HTERT RPE-1 (cell line): ENCODE measurements around the gene CLMN.

Experiments used
- in situ Hi-C: fragments of 300-500 bp; cut with MboI; formaldehyde crosslinking; loops from 4 replicates; pipeline ENCODE4 v1.14.3; 2020; ENCODE audit warnings: low sequenced_read_pairs

The CLMN gene

DNA sequence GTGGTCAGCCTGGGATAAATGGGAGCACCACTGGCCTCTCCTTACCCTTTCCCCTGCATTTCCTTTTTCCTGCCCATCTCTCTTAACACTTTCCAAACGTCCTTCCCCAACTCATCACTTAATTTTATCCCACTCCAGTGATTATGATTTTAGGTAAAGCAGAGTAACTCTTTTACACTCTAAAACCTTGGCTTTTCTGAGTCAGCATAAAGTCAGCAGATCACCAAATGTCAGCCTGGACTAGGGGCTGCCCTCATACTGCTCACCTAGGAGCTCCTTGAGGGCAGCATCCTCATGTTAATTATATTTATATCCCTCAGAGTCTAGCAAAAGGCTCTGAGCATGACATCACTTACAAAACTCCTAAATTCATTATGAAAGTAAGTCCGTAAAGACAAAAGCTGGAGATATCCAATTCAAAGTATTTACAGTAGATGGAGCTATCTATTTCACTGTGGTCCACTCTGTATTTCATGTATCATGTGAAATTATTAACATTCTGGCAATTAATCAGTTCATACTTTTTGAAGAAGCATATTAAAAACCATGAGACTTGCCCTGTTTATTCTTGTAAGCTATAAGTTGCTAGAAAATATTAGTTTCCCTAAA is 145.4 kb downstream of the CLMN start:
- in situ Hi-C loops: no loop called here

DNA sequence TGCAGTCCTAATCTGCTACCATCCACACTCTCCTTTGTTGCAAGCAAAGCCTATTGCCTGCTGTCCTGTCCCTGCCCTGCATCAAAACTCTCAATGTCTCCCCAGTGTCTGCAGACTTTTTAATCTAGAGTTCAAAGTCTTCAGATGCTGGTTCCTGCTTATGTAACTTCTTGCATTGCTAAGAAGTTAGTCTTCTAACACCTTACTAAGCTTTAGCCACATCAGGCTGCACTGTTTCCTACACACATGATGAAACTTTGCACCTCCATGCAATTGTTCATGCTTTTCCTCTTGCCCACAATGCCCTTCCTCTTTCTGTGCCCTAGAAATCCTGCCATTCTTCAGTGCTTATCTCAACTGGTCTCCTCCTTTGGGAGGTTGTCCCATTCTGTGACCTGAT is 146.2 kb downstream of the CLMN start:
- in situ Hi-C loops: no loop called here

DNA sequence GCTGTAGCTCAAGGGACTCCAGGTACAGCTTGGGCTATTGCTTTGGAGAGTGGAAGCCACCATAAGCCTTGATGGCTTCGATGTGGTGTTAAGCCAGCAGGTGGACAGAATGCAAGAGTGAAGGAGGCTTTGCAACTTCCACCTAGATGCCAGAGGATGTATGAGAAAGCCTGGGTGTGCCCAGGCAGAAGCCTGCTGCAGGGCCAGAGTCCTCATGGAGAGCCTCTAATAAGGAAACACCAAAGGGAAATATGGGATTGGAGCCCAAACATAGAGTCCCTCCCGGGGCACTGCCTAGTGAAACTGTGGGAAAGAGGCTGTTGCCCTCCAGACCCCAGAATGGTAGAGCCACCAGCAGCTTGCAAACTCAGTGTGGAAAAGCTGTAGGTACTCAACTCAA is 152.5 kb downstream of the CLMN start:
- in situ Hi-C loops: no loop called here

DNA sequence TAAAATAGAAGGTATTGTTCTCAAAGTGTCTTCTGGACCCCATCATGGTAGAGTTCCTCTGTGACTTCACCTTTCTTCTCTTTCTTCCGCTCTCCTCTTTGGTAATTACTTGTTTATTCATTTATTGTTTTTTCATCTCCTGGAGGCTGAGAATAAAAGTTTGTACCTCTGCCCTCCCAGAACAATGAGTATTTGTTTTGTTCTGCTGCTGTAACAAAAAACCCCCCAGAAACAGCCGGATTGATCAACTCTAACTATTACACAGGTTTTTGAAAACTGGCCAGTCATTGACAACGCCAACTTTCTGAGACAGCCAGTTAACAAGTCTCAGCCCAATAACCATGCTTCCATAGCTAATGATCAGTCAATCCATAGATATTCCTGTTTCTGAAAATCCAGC is 154.2 kb downstream of the CLMN start:
- in situ Hi-C loops: no loop called here

DNA sequence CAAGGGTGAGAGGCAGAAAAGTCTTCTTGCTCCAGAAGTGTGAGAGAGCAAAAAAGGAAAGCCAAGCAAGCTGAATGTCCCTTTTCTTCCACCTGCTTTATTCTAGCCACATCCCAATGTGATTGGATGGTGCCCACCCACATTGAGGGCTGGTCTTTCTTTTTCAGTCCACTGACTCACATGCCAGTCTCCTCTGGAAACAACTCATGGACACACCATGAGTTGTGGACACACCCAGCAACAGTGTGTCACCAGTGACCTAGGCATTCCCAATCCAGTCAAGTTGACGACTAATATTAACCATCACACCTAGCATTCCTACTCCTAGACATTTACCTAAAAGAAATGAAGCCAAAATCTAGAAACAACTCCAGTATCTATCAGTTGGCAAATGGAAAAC is 155.2 kb downstream of the CLMN start:
- in situ Hi-C loops: no loop called here

DNA sequence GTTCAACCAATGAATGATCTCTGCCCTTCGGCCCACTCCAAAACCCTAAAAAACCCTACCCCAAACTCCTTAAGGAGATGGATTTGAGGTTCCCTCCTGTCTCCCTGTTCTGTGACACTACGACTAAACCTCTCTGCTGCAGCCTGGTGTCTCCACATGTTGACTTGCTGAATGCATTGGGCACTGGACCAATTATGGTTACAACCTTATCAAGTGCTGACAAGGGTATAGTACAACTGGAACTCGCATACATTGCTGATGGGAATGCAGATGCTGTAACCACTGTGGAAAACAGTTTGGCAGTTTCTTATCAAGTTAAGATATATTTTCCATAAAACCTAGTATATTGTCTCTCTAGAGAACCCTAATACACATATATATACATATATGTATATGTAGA is 156.0 kb downstream of the CLMN start:
- in situ Hi-C loops: no loop called here

DNA sequence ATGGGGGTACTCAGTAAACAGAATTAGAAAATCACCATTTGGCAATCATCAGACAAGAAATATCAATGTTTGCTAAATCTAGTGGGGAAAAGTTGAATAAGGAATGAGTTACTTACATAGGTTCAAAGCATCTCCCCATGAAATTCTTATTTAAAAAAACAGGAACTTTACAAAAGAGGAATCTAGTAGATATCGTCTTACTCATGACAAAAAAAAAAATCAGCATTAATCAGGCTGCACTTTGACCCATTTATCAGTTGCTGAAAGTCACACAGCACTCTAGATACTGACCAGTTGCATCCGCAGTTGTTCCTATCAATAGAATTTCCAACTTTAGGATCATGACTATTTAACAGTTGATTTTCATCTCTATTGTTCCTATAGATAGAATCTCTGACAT is 156.6 kb downstream of the CLMN start:
- in situ Hi-C loops: no loop called here

DNA sequence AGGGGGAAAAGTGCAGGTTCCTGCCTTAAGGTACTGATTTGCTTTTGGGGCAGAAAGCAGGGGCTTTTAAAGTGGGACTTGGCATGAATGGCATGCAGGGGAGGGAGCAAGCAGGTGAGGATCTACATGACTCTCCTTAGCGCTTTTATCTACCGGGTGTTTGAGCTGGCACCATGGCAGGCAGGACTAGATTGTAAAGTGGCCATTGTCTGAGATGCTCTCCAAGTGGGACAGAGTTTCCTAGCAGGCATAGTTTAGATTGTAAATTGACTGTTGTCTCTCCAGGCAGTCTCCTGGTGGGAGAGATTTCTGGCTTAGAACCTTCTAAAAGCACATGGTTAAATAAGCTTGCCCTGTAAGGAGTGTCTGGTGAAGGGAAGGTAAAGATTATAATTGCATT is 157.1 kb downstream of the CLMN start:
- in situ Hi-C loops: no loop called here

DNA sequence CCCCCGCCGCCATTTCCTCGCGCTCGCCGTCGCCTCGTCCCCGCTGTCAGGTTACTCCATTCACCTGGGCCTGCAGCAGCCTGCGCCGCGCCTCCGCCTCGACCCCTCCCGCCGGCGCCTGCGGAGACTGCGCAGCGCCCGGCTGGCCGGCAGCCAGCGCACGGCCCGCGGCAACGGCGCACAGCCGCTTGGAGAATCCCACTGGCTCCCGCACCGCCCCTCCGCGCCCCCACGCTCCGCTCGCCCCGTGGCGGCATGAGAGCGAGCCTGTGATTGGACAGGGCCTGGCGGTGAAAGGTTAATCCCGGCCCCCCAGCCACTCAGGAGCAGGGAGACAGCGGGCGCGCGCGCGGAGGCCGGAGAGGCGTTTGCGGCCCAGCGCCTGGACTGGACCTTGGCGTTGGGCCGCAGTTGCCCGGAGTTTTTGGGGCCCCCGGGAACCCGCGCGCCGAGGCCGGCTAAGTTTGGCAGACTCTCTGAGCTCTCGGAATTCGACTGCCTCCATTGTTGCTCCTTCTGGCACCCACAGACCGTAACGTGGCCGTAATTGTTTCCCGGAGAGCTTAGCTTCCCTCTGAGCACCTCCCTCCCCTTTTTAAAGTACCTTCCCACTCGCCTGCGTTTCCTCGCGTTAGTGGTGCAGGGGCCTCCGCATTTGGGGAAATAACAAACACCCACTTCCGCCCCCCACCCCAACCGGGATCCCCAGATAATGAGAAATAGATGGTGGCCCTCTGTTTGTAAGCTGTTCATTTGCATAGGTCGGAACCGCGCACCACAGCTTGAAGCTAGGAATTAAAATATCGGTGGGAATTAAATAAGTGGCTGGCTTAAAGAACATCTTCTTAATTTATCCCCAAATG is 162.2 kb downstream of the CLMN start, which contains the start of gene DICER1:
Gene DICER1 (minus strand): TSS at position 203 of the 863 bp plus-strand sequence. CDS start 24,071 bp downstream, outside the sequence.
- in situ Hi-C loops: no loop called here

DNA sequence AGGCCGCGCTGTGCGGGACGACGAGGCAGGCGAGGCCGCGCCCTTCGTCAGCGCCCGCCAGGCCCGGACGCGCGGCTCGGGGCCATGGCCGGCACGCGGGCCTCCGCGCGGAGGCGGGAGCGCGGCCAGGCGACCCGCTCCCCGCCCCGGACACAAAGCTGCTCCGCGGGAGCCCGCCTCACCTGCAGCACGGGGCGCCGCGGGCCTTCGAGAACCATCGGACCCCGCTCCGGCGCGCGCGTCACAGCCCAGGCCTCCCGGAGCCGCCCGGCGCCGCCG is 162.7 kb downstream of the CLMN start:
- in situ Hi-C loops: no loop called here

DNA sequence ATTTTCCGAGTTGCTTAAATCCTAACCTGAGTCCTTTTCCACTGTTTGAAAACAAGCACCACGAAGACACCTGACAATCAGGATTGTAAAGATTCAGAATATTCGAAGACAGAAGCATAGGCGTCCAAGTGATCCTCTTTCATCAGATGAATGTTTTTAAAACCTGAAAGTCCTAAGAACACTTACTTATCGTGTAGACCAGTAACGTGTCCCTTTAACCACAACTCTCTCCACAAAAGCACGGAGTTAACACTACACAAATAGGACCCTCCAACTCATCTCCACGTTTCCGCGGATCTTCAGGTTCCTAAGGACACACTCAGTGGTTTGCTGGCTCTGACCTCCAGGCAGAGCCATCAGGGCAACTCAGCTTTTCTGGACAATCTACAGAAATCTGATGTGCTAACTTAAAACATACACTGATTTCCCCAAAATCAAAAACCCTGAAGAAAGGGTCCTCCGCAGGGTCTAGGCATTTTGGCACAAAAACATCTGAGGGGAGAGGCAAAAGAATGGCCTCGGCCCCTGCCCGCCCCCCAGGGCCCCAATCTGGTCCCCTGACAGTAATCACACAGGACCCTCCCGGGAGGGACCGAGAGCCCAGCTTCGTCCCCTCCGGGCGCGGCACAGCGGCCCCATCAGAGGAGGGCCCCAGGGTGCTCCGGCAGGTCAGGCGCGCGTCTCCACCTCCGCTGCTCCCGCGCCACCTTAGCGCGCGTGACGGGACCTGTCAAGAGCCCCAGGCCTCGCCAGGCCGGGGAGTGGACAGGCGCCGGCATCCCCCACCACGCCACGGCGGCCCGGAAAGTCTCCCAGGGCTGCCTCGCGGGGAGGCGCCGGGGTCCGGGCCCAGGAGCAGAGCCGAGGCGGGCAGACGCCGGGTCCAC is 163.3 kb downstream of the CLMN start:
- in situ Hi-C loops: no loop called here

DNA sequence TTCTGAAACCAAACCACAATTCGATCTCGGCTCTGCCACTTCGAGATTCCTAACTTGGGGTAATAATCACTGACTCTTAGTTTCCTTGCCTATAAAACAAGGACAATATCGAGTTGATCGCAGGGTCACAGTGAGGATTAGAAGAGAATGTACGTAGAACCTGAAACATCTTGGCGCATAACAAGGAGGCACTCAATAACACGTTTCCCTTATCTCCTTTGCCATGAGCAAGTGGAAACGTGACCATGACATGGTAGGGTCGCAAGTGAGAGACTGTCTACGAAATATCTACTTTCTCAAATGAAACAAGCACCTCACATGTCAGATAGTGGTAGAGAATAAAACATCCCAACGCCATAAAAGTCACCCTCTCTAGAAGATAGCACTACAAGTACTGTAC is 164.7 kb downstream of the CLMN start:
- in situ Hi-C loops: no loop called here

DNA sequence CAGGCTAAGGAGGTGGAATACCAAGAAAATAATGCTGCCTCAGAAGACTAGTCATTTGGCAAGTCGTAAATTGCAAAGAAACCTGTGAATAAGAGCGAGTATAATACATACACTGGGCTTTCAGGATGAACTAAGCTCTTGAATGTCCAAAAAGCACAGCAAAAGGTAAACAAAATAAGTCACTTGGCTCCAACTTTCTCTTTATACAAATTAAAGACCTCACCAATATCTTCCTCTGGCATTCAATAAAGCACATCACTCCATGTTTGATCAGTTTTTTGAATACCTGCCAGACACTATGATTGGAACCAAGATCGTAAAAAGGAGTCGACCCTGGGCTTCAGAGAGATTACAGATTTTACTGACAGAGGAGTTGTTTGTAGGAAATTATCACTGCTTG is 165.8 kb downstream of the CLMN start:
- in situ Hi-C loops: no loop called here

DNA sequence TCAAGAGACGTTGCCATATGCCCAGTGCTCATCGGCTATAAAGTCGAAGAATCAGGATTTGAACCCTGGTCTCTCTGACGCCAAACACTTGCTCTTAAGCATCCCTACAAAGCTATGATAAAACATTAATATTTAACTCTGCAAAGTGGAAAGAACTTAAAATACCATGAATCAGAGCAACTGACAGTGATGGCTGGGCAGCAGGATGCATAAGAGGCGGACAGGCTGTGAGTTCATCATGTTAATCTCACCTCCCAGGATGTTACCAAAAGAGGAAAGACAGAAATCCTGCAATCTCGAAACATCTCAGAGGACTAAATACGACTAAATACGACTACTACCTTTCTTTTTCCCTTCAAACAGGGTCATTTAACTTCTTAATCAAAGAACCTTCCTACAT is 168.1 kb downstream of the CLMN start:
- in situ Hi-C loops: no loop called here

DNA sequence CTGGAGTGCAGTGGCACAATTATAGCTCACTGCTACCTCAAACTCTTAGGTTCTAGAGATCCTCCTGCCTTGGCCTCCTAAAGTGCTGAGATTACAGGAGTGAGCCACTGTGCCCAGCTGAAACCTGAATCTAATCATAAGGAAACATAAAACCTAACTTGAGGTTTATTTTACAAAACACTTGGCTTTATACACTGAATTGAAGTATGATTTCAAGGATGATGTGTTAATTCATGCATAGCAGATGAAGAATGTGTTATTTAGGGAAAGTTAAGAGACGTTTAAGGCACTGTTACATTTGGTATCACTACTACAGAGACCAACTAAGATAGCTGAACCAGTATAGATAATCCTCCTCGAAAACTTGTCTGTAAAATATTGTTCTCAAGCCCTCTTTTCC is 168.8 kb downstream of the CLMN start:
- in situ Hi-C loops: no loop called here

DNA sequence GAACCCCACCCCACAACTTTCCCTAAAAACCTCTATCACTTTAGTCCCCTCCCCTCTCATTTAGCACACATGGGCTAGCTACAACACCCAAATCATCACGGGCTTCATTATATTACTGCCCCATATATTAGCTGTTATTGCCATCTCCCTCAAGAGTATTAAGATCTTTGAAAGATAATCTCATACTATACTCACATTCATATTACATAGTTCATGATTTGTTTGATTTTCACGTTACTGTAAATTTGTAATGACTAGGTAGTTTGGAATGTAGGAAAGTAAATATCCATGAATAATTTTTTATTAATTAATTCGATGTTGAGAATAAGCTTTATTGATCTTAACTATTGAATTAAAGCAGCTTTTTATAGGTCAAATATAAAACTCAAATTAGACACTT is 170.3 kb downstream of the CLMN start:
- in situ Hi-C loops: no loop called here

DNA sequence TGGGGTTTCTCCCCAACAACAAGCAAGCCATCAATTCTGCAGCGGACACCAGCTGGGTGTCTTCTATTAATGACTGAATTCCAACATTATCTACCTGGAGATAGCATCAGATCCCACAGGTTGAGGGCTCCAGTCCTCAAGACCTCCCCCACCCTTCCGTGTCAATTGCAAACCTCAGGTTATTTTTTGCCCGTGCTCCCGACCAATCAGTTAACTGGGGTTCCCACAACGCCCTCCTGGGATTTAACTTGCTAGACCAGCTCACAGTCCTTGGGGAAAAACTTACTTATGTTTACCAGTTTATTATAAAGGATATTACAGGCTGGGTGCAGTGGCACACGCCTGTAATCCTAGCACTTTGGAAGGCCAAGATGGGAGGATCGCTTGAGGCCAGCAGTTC is 172.1 kb downstream of the CLMN start:
- in situ Hi-C loops: no loop called here

DNA sequence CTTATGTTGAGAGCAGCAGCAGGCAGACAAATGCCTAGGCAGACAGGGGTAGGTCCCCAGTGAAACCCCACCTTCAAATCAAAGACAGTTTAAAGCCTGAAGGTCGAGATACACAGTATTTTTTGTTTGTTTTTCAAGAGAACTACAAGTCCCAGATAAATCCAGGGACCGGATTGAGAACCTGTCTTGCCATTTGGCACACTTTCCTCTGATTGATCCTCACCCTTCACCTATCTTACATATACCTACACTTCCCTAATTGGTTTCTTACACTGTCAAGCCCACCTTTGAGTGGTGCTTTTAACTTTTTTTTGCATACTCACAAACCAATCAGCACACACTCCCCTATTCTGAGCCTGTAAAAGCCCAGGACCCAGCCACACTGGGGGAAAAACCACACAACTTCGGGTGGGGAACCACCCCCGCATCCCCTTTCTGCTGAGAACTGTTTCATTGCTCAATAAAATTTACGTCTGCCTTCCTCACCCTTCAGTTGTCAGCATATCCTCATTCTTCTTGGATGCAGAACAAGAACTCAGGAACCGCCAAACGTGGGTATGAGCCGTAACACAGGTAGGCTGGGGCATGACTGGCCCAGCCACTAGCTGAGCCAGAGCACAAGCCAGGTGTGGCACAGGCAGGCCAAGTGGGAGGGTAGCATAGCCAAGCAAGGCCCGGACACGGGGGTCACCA is 173.5 kb downstream of the CLMN start:
- in situ Hi-C loops: no loop called here

DNA sequence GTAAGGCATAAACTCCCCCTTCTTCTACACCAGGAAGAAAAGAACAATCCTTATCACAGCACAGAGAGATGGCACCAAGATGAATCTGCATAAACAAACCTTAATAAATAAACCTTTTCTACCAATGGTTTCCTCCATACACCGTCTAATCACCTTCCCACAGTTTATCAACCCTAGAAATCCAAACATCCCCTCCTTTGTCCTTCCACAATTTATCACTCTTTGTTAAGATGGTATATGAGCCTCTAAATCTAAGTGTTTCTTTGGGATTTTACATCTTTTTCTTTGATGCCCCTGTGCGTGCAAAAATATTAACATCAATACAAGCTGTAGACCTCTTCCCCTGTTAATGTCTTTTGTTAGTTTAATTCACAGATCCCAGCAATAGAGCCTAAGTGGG is 174.9 kb downstream of the CLMN start:
- in situ Hi-C loops: no loop called here

DNA sequence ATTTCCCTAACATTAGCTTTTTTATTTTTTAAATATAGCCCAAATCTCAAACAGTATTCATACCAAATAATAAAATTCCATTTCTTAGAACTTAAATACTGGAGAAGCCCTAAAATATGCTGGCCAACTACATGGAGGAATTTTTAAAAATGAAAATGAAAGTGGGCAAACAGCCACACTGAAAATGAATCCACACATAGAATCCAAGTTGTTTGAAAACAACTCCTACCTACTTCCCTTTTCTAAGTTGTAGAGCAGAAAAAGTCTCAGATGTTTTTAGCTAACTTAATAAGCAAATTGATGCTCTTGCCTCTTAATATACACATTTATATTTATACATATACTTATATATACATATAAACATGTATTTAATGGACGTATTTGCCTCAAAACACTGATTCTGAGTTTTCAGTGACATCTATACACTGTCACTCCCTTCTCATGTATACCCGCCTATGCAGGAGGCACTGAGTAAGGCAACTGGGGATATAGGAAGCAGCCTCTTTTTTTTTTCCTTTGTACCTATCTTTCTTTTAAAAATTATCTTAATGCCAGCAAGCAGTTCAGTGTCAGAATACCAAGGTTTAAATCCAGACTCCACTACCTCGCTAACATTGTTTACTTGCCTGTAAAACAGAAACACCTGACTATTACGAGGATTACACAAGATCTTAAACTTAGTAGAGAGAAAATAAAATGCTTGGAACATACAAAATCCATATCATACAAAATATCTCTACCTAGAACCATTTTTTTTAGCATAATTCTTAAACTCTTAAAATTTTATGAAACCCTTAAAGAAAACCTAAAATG is 175.7 kb downstream of the CLMN start:
- in situ Hi-C loops: no loop called here
